HG02759 (cell line): ENCODE data around the gene PPFIBP2.

ENCODE experiments used
- ATAC-seq: cut with Tn5 transposase; IDR thresholded peaks from one replicate; pipeline ENCODE4 v1.9.1; 2021; ENCODE audit warnings: mild to moderate bottlenecking, moderate library complexity; ENCODE audit not compliant: unreplicated experiment

The PPFIBP2 gene

GRCh38 chr11:7524462-7525235, 10.8 kb downstream of the PPFIBP2 start:
- ATAC-seq = no peak

- no peak for ATAC-seq
Measured at GRCh38 chr11:7525424-7525823, 11.6 kb downstream of the PPFIBP2 start.

- ATAC-seq = no peak
Measured at GRCh38 chr11:7527029-7527428, 13.2 kb downstream of the PPFIBP2 start.

GRCh38 chr11:7528514-7529049, 14.8 kb downstream of the PPFIBP2 start:
- ATAC-seq = no peak

GRCh38 chr11:7530013-7530640, 16.3 kb downstream of the PPFIBP2 start:
- ATAC-seq = no peak

GRCh38 chr11:7531011-7531410, 17.2 kb downstream of the PPFIBP2 start:
- ATAC-seq = peak; percentile 50

- no peak for ATAC-seq
Measured at GRCh38 chr11:7532405-7533145, 18.8 kb downstream of the PPFIBP2 start.

GRCh38 chr11:7533199-7534041, 19.6 kb downstream of the PPFIBP2 start:
- ATAC-seq = peak; percentile 33

- ATAC-seq = peak; percentile 59
Measured at GRCh38 chr11:7534042-7534378, 20.2 kb downstream of the PPFIBP2 start.

GRCh38 chr11:7536100-7536499, 22.3 kb downstream of the PPFIBP2 start:
- ATAC-seq = no peak

- ATAC-seq = no peak
Measured at GRCh38 chr11:7537265-7537664, 23.5 kb downstream of the PPFIBP2 start.

- no peak for ATAC-seq
Measured at GRCh38 chr11:7538031-7538430, 24.2 kb downstream of the PPFIBP2 start.

- ATAC-seq = no peak
Measured at GRCh38 chr11:7538466-7539454, 25.0 kb downstream of the PPFIBP2 start.

GRCh38 chr11:7540830-7541555, 27.2 kb downstream of the PPFIBP2 start:
- ATAC-seq = no peak

GRCh38 chr11:7543302-7543701, 29.5 kb downstream of the PPFIBP2 start:
- no peak for ATAC-seq

- no peak for ATAC-seq
Measured at GRCh38 chr11:7544021-7544420, 30.2 kb downstream of the PPFIBP2 start.

- ATAC-seq = no peak
Measured at GRCh38 chr11:7545611-7546010, 31.8 kb downstream of the PPFIBP2 start.

- ATAC-seq = no peak
Measured at GRCh38 chr11:7546324-7546791, 32.6 kb downstream of the PPFIBP2 start.

GRCh38 chr11:7547687-7548086, 33.9 kb downstream of the PPFIBP2 start:
- ATAC-seq = no peak
